HG03039 (cell line): ENCODE results near the gene PRAMEF1.
"Not testable (repeated sequence)": the region's sequence is repeated elsewhere in the genome, so short reads cannot be mapped to it uniquely, and the experiment has no call there.

Experiments
- ATAC-seq: cut with Tn5 transposase; IDR thresholded peaks from one replicate; pipeline ENCODE4 v1.9.1; 2021; ENCODE audit warnings: mild to moderate bottlenecking, moderate library complexity; ENCODE audit not compliant: unreplicated experiment

Gene PRAMEF1, protein sequence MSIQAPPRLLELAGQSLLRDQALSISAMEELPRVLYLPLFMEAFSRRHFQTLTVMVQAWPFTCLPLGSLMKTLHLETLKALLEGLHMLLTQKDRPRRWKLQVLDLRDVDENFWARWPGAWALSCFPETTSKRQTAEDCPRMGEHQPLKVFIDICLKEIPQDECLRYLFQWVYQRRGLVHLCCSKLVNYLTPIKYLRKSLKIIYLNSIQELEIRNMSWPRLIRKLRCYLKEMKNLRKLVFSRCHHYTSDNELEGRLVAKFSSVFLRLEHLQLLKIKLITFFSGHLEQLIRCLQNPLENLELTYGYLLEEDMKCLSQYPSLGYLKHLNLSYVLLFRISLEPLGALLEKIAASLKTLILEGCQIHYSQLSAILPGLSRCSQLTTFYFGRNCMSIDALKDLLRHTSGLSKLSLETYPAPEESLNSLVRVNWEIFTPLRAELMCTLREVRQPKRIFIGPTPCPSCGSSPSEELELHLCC

DNA sequence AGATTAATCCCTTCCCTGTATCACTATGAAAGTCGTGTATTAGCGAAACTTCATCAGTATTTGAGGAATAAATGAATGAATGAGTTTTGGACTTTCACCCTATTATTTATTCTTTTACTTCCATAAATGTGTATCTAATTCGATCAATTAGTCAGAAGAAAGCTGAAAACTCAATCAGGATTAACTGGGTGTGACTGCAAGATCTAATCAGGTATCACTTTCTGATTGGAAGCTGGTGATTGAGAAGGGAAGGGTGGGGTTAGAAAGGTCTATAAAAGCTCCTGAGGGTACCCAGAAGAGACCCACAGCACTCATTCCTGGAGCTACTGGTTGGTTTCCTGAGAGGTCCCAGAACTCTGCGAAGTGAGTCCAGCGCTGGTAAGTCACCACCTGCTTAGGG is at the start of gene PRAMEF1:
TSS of gene PRAMEF1 (plus strand) at position 301 of the 400 bp plus-strand sequence. CDS start 1,831 bp downstream, outside the sequence.
- ATAC-seq: not testable (repeated sequence)

DNA sequence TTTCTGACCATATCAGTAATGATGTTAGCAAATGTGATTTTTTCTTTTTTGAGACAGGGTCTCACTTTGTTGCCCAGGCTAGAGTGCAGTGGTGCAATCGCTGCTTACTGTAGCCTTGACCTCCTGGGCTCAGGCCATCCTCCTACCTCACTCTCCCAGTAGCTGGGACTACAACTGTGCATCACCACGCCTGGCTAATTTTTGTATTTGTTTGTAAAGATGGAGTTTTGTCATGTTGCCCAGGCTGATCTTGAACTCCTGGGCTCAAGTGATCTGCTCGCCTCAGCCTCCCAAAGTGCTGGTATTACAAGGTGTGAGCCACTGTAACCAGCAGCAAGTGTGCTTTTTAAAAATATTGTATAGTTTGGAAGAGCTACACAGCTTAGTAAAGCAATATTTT is 49.3 kb upstream of the PRAMEF1 start:
- no peak for ATAC-seq

DNA sequence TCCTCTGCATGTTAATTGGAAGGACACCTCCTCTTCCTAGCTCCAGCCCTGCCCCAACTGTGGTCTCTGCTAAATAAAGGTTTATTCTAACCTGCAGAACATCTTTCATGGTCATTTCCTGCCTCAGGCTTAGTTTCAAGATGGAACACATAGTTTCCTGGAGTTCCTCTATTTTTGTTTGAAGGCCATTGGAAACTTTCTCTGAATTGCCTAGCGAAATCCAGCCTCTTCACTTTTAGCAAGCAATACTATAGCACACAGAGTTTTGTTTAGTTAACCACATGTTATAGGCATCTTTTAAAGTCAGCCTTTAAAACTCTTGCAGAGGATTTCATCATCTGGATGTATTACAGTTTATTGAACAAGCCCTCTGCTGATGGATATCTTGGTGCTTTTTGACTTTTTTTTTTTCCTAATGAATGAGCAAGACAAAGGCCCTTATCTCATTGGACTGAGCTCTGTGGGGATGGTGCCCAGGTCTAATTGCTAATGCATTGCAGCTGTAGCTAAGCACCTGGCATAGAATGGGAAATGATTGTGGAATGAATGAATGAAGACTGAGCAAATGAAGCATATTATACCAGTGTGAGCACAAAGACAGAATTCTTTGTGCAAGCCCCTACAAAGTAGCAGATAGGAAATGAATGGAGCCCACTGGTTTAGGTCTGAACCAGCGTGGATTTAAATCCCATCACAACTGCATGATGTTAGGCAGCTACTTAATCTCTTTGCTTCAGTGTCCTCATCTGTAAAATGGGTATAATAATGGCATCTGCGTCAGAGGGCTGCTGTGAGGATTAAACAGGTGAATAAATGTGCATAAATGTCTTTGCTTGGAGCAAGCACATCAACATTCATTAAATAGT is 45.8 kb upstream of the PRAMEF1 start:
- ATAC-seq: no peak

DNA sequence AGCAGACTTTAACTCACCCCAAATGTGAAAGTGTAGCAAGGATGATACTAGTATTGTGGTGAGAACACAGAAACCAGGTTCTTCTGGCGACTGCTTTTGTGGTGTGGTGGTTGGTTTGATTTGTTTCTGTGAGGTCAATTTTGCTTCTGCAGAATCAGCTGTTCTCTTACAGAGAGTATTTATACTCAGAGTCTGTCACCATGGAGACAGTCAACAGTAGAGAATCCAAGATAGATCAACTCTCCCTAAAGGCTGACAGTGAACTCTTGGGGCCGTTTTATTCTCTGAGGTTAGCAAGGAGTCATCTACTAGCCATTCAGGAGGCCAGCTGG is 45.2 kb upstream of the PRAMEF1 start, which contains the start of gene CFAP107:
TSS of gene CFAP107 (plus strand) at position 209 of the 332 bp plus-strand sequence. CDS start 231 bp downstream, outside the sequence.
- ATAC-seq: no peak

DNA sequence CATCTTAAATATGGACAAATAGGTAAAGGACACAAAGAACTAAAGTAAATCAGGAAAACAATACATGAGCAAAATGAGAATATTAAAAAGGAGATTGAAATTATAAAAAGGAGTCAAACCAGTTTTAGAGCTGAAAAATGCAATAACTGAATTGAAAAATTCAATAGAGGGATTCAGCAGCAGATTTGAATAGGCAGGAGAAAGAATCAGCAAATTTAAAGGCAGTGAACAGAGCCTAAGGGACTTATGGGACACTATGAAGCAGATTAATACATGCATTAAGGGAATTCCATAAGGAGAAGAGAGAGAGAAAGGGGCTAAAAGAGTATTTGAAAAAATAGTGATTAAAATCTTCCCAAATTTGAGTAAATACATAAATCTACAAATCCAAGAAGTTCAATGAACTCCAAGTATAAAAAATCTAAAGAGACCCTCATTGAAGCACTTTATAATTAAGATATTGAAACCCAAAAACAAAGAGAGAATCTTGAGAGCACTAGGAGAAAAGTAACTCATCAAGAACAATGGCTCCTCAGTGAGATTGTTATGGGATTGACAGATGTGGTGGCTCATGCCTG is 42.3 kb upstream of the PRAMEF1 start:
- no peak for ATAC-seq

DNA sequence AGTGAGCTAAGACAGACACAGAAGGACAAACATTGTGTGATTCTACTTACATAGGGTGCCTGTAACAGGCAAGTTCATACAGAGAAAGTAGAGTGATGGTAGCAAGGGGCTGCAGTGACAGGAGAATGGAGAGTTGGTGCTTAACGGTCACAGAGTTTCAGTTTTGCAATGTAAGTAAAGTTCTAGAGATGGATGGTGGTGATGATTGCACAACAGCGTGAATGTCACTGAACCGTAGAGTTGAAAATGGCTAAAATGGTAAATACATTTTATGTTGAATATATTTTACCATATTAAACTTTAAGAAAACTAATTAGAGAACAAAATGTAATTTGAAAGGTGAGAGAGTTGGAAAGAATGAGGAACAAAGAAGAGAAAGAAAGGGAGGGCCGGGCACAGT is 36.5 kb upstream of the PRAMEF1 start:
- no peak for ATAC-seq

DNA sequence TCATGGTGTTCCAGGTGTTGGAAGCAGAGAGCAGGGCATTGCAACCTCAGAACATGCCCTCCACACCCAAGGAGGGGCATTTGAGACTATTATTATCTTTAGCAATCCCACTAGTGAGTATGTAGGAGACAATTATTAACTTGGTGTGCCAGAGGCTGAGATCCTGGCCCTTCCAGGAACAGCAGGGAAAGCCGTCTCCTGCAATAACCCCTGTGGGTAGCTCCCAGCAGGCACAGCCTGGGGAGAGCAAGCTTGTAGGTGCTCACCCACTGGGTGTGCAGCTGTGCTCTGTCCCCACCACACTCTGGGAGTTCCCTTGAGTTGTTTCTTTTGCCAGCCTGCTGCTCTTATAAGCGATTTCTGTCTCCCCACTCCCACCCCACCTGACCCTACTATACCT is 34.9 kb upstream of the PRAMEF1 start:
- no peak for ATAC-seq

DNA sequence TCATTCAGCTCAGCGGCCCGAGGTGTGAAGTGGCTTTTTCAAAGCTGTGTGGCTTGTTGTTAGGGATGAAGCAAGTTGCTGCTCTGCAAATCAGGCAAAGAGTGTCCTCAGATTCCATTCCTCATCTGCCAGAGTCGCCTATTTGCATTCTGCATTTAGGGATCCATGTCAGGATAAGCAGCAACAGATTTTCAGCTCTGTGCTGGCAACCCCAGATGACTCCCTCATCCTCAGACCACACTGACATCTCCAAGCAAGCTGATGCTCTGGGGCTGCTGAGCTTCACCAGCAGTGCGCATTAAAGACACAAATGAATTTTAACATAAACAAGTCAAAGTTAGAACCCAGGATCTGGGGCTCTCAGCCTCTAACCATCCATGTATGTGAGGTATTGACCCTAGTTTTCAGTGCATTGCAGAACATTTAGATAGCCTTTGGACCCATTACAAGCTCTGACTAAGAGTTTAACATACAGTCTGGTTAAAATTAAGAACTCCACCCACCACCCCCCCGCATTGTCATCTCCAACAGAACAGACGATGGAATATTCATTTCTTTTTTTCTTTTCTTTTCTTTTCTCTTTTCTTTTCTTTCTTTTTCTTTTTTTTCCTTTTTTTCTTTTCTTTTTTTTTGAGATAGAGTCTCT is 34.3 kb upstream of the PRAMEF1 start:
- ATAC-seq: no peak

DNA sequence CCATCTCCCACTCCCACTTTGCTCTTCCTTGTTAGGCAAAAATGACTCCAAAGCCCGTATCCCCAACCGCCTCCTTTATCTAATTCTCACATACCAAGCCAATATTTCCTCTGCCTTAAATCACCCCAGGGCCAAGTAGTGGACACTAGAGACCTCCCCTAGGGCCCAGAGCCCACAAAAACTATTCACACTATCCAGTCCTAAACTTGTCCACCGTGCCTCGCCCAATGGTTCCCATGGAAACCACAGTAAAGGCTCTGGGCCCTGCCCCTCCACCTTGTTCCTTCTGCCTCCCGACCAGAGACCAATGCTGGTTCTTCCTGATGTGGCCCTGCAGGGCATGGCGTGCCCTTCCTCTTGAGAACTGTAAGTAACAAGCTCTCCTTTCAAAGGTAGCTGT is 33.4 kb upstream of the PRAMEF1 start:
- no peak for ATAC-seq

DNA sequence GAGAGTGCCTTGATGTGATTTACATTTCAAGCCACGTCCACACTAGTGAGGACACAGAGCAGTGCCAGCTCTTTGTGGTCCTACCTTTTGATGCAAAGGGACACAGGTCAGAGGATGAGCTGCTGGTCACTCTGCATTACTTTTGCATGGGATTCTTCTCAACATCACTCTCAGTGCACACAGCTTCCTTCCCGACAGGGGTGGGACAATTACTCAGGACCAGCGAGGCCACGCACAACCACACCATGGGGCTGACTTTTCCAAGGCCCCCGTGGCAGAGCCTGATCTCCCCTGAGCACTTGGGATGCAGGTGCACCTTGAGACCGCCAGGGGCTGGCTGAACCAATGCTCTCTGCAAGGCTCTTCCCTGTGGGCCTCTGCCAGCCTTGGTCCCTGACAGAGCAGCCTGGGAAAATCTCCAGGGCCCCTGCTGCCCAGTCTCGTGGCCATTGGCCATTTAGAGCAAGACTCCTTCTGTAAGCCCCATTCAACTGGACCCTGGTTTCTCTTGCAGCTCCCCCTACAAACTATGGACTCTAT is 30.9 kb upstream of the PRAMEF1 start:
- no peak for ATAC-seq

DNA sequence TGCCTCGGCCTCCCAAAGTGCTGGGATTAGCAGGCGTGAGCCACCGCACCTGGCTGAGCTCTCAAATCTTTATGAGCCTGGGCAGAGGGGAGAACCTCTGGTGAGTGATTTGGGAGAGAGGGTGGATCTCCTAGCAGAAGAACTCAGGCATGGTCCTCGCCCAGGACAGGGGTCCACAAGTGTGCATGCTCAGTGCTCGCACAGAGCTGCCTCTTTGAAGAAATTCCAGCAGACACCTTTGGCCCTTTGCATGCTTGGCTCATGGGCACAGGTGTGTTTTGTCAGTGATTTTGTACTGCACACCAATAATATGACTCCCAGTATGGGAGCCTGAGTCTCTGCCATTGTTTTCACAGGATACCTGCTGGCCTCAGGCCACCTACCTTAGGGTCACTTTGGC is 29.4 kb upstream of the PRAMEF1 start:
- ATAC-seq: no peak

DNA sequence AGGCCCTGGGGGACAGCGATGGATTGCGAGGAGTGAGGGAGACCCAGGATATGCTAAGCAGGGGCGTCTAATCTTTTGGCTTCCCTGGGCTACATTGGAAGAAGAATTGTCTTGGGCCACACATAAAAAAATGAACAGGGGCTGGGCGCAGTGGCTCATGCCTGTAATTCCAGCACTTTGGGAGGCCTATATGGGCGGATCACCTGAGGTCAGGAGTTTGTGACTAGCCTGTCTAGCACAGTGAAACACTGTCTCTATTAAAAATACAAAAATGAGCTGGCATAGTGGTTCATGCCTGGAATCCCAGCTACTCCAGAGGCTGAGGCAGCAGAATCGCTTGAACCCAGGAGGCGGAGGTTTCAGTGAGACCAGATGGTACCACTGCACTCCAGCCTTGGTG is 28.4 kb upstream of the PRAMEF1 start:
- no peak for ATAC-seq

DNA sequence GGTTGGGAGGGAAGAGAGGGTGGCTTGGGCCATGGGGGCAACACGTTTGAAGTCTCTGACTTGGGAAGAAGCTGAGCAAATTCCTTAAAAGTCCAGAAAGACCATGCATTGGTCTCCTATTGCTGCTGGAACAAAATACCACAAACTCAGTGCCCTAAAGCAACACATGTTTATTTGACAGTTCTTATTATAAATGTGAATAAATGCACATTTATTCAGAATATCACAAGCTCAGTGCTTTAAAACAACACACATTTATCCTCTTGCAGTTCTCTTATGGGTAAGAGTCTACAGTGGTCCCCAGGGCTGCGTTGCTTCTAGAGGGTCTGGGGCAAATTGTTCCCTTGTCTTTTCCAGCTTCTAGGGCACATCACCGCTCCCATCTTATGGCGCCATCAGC is 27.7 kb upstream of the PRAMEF1 start:
- ATAC-seq: no peak

DNA sequence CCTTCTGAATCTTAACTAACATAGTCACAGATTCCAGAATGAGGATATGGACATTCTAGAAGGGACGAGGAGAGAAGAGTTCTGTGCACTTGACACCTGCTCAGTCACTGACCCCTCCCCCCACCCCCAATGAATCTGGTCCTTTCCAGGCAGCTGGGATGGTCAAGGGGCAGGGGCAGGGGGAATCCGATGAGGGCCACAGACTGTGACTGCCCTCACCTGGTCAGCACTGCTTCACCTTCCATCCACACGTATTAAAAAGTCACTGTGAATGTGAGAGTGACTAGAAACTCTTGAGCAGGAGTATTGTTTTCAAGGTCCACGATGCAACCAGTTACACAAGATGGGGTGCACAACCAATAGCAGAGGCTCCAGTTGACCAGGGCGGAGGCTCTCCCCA is 27.2 kb upstream of the PRAMEF1 start:
- no peak for ATAC-seq

DNA sequence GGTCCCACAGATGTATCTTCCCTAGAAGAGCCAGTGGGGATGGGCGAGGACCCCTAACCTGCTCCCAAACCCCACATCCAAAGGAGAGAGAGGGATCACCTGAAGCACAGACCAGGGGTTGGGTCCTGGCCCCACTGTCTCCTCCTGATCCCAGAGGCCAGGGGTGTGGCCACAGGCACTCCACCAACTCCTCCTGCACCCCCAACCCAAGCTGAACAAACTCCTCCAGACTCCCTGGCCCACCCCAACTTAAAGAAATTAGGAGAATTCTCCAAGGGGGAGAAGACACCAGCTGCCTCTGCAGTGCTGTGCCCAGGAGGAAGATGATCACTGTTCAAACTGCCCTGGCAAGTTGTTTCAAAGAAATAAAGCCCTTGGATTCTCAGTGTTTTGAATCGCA is 22.2 kb upstream of the PRAMEF1 start:
- ATAC-seq: no peak

DNA sequence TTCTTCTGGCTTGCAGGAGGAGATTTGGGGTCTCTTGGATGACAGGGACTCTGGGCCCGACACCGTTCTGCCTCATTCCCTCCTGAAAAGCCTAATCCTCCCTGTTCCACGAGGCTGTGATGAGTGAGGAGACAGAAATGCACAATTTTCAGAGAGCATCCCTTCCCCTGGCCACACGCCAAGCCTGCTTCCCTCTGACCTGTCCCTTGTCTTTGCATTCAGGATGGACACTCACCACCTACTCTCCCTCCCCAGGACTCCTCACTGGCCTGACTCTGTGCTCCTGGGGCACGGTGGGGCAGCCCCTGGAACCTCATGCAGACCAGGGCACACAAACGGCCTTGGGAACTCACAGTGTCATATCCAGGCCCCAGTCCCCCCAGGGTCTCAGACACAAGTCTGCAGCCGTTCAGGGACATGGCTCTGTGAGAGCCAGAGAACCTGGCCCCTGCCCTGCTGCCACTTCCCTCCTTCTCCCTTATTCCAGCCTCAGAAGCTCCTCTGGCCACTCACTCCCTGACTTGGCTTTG is 21.2 kb upstream of the PRAMEF1 start:
- no peak for ATAC-seq

DNA sequence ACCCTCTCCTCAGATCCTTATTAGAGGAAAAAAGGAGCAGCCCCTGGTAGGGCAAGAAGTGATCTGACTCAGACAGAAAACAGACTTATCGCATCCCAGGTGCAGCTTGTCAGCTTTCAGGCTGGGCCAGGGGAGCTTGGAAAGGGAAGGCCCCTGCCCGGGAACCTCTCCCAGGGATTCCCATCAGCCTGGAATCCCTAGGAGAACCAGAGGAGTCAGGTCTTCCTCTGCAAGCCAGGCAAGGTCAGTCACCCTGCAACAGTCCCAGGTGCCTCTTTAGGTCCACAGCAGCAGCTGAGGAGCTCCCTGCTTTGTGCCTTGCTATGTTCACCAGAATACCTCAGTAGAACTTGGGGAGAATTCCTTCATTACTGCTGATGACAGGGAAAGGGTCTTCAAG is 20.6 kb upstream of the PRAMEF1 start:
- no peak for ATAC-seq

DNA sequence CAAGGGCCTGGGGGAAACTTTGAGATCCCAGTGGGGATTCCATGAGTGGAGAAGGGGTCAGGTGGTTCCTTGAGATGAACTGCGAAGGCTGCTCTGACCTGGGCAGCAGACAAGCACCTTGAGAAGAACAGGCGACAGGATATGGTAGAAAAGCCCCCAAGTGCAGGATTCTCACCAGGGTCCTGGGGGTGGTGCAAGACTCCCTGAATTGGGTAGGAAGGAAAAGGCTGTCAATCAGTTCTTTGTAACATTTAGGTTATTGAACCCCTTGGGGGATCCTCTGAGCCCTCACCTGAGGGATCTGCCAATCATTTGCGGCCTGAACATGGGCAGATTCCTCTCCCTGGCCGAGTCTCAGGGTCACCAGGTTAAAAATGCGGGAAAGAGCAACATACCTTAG is 20.0 kb upstream of the PRAMEF1 start:
- ATAC-seq: no peak

DNA sequence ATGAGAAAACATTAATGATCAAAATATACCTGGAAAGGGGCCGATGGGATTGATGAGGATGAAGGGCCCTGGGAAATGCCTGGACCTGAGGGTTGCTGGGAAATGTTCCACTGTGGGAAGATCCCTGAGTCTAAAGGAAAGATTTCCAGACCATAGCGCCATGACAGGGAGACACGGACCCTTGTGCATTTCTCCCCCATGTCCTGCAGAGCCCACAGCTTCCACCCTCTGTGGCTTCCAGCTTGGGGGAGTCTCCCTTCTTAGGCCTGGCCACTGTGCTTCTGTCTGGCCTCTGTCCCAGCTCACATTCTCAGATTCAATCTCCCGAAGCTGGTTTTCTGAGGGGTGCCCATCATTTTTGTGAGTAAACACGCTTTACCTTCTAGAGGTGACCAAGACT is 18.7 kb upstream of the PRAMEF1 start:
- ATAC-seq: no peak

DNA sequence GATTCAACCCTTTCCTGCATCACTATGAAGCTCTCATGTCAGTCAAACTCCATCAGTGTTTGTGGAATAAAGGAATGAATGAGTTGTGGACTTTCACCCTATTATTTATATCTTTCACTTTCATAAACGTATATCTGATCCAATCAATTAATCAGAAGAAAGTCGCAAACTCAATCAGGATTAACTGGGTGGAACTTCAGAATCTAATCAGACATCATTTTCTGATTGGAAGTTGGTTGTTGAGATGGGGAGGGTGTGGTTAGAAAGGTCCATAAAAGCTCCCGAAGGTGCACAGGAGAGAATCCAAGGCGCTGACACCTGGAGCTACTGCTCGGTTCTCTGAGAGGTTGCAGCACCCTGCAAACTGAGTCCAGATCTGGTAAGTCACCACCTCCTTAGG is 17.8 kb upstream of the PRAMEF1 start, which contains the start of gene PRAMEF12:
TSS of gene PRAMEF12 (plus strand) at position 301 of the 400 bp plus-strand sequence. CDS start 1,130 bp downstream, outside the sequence.
- ATAC-seq: no peak
